HCT116 (cell line): ENCODE results near the gene CHRNB4.

Source experiments
- CTCF ChIP-seq, 3 experiments: fragments of 200-600 bp in 1 of 3; sonication (generic) in 1 of 3; IDR thresholded peaks in 2 of 3; conservative IDR thresholded peaks in 1 of 3; 2 replicates each; pipeline ENCODE4 v1.5.1; 2012 to 2017; ENCODE audit warnings: low read depth in 2 of 3, low read length in 2 of 3, antibody characterized with exemption in 1 of 3, borderline replicate concordance in 1 of 3, control low read depth in 1 of 3, mild to moderate bottlenecking in 1 of 3, mixed read lengths in 1 of 3, mixed run types in 1 of 3, moderate library complexity in 1 of 3; ENCODE audit not compliant: insufficient read depth in 1 of 3
- EGR1 ChIP-seq: IDR thresholded peaks from 2 replicates; pipeline ENCODE4 v1.6.1; 2012; ENCODE audit warnings: low read depth
- POLR2AphosphoS5 ChIP-seq: IDR thresholded peaks from 2 replicates; pipeline ENCODE4 v1.6.1; 2011; ENCODE audit warnings: mild to moderate bottlenecking, low read depth, low read length, moderate library complexity
- RAD21 ChIP-seq: IDR thresholded peaks from 2 replicates; pipeline ENCODE4 v1.6.1; 2012; ENCODE audit warnings: low read depth, mild to moderate bottlenecking
- ZFX ChIP-seq: fragments of 450-650 bp; IDR thresholded peaks from 2 replicates; pipeline ENCODE4 v1.6.1; 2017

- TF ChIP-seq POLR2AphosphoS5 = no peak
- TF ChIP-seq CTCF (IDR thresholded peaks at IDR 0.05 in 2 of 3, conservative IDR thresholded peaks at IDR 0.05 in 1 of 3; ENCODE audit: borderline replicate concordance in 1 of 3, insufficient read depth in 1 of 3, low read depth in 2 of 3, low read length in 2 of 3) = no peak
- TF ChIP-seq RAD21 = no peak
- TF ChIP-seq ZFX = no peak
- no peak for TF ChIP-seq EGR1
Observed at GRCh38 chr15:78619022-78619950, 21.7 kb downstream of the CHRNB4 start.
